Suprapubic skin (tissue), 4 donors: ENCODE data around the gene PLA2G4E. TPM values are rescaled to one million over a fixed set of nuclear protein-coding genes. Genes with fewer than 3 reads are reported as not detected.

Experiments used
- DNase-seq, 2 donors: peaks; one replicate each; pipeline ENCODE4 v3.0.0-alpha.2; 2019; ENCODE audit warnings: low spot score in 2 of 2
- H3K27ac ChIP-seq: fragments of 200-600 bp; sonication (generic); one replicate; pipeline ENCODE4 v1.5.1; 2019
- H3K27me3 ChIP-seq: fragments of 200-600 bp; sonication (generic); one replicate; pipeline ENCODE4 v1.5.1; 2019
- H3K36me3 ChIP-seq: fragments of 200-600 bp; sonication (generic); one replicate; pipeline ENCODE4 v1.5.1; 2019
- H3K4me1 ChIP-seq: fragments of 200-600 bp; sonication (generic); one replicate; pipeline ENCODE4 v1.5.1; 2019
- H3K4me3 ChIP-seq: fragments of 200-600 bp; sonication (generic); one replicate; pipeline ENCODE4 v1.5.1; 2019; ENCODE audit warnings: mild to moderate bottlenecking
- H3K9me3 ChIP-seq: fragments of 200-600 bp; sonication (generic); one replicate; pipeline ENCODE4 v1.5.1; 2019
- EP300 ChIP-seq: sonication (generic); formaldehyde crosslinking; IDR thresholded peaks from one replicate; pipeline ENCODE4 v1.6.1; 2017; ENCODE audit warnings: antibody characterized with exemption
- POLR2A ChIP-seq, 2 donors: fragments of 450-650 bp; IDR thresholded peaks; one replicate each; pipeline ENCODE4 v1.6.1; 2017; ENCODE audit warnings: antibody characterized with exemption in 2 of 2, mild to moderate bottlenecking in 2 of 2, moderate library complexity in 2 of 2
- POLR2AphosphoS5 ChIP-seq, 3 donors: sonication (generic); formaldehyde crosslinking; IDR thresholded peaks; one replicate each; pipeline ENCODE4 v1.6.1; 2017; ENCODE audit warnings: antibody characterized with exemption in 3 of 3
- WGBS: methylation state at CpG from one replicate; pipeline ENCODE4 v1.1.5; 2018; 5-methylcytosine and 5-hydroxymethylcytosine counted together
- total RNA-seq, 4 donors: library from RNA; depleted of rRNA; stranded (reverse); fragments of >200 nt; gene quantifications; one replicate each; pipeline ENCODE4 v1.1.0, GENCODE V29; 2016
- TF ChIP-seq, protein P1 (sequence below), 2 donors: fragments of 200-600 bp in 1 of 2; fragments of 450-650 bp in 1 of 2; sonication (generic) in 1 of 2; IDR thresholded peaks; one replicate each; pipeline ENCODE4 v1.5.1; 2016 to 2019; ENCODE audit warnings: antibody characterized with exemption in 2 of 2, mild to moderate bottlenecking in 1 of 2, moderate library complexity in 1 of 2

Gene PLA2G4E
- total RNA-seq, 4 donors from 2014 or later: 47.9 to 129 (median 60.9) TPM

DNA sequence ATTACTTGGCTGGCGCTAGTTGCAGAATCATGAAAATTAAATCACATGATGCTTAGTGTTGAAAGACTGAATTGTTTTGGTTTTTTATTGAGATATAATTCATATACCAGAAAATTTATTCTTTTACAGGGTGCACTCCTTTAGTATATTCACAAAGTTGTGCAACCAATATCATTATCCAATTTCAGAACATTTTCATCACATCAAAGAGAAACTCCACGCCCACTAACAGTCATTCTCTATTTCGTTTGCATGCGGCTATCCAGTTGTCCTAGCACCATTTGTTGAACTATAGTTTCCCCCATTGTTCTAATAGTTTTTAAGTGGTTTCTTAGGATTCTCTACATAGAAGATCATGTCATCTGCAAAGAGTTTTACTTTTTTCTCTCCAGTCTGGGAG, 52.1 kb downstream of the PLA2G4E start:
- Histone ChIP-seq H3K27me3 (no peaks in the 10 kb centered on the region), H3K36me3 (no peaks in the 10 kb centered on the region), H3K9me3 (no peaks in the 10 kb centered on the region), H3K4me3 (peak overlapping the region; percentile 9), H3K27ac (peak overlapping the region; percentile 45), H3K4me1 (peaks cover 69% of the 10 kb centered on the region)
- DNase-seq: no peak
- TF ChIP-seq EP300: no peak
- TF ChIP-seq POLR2A (IDR thresholded peaks at IDR 0.05): no peak
- TF ChIP-seq, protein P1, sequence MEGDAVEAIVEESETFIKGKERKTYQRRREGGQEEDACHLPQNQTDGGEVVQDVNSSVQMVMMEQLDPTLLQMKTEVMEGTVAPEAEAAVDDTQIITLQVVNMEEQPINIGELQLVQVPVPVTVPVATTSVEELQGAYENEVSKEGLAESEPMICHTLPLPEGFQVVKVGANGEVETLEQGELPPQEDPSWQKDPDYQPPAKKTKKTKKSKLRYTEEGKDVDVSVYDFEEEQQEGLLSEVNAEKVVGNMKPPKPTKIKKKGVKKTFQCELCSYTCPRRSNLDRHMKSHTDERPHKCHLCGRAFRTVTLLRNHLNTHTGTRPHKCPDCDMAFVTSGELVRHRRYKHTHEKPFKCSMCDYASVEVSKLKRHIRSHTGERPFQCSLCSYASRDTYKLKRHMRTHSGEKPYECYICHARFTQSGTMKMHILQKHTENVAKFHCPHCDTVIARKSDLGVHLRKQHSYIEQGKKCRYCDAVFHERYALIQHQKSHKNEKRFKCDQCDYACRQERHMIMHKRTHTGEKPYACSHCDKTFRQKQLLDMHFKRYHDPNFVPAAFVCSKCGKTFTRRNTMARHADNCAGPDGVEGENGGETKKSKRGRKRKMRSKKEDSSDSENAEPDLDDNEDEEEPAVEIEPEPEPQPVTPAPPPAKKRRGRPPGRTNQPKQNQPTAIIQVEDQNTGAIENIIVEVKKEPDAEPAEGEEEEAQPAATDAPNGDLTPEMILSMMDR (IDR thresholded peaks at IDR 0.05): no peak
- TF ChIP-seq POLR2AphosphoS5 (IDR thresholded peaks at IDR 0.05): no peak
- WGBS: 67% methylated on average over 4 of the region's 4 CpGs

DNA sequence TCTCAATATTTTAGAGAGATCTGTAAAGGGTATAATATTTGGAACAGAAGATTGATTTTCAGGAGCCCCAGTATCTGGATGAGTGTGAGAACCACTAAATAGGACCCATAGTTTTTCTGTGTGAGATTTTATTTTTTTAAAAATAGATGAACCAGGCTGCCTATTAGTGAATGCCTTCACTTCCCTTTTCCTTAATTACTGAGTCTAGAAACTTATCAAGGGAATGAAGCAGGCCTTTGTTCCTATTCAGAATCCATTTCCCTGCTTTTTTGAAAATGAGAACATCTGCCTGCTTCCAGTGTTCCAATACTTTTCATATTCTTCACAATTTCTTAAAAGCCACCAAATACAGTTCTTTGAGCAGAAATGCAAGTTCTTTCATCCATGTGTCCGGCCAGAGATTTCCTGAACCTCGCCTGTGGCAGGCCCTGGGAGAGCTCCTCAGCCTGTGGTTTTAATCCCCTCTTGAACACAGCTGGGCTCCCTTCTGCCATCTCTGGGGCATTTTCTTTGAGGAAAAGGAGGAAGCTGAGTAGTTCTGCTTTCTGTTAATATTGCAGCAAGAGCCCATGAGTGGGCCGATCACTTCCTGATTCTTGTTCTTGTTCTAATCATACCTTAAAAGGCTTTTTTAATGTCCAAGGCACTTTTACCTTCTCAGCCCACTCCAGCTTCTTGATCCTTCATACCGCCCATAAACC, 53.2 kb downstream of the PLA2G4E start:
- Histone ChIP-seq H3K4me3 (no peak overlapping the region), H3K9me3 (no peaks in the 10 kb centered on the region), H3K4me1 (peaks cover 61% of the 10 kb centered on the region), H3K27ac (peak overlapping the region; percentile 45), H3K36me3 (no peaks in the 10 kb centered on the region), H3K27me3 (no peaks in the 10 kb centered on the region)
- TF ChIP-seq, protein P1 (IDR thresholded peaks at IDR 0.05): no peak
- no peak for TF ChIP-seq POLR2A (IDR thresholded peaks at IDR 0.05)
- no peak for TF ChIP-seq EP300
- no peak for TF ChIP-seq POLR2AphosphoS5 (IDR thresholded peaks at IDR 0.05)
- peak; percentile 67 to 71 for DNase-seq
- WGBS: 55% methylated on average over 4 of the region's 4 CpGs

- no peaks in the 10 kb centered on the region for H3K27me3 ChIP-seq
- H3K27ac ChIP-seq: peak overlapping the region; percentile 45
- peak; percentile 28 to 44 for DNase-seq
- 99% methylated on average over 3 of the region's 3 CpGs for WGBS
- no peak overlapping the region for H3K4me3 ChIP-seq
- H3K9me3 ChIP-seq: no peaks in the 10 kb centered on the region
- no peak for TF ChIP-seq POLR2AphosphoS5 (IDR thresholded peaks at IDR 0.05)
- no peak for TF ChIP-seq EP300
- TF ChIP-seq POLR2A (IDR thresholded peaks at IDR 0.05): no peak
- TF ChIP-seq, protein P1 (IDR thresholded peaks at IDR 0.05): no peak
- H3K36me3 ChIP-seq: no peaks in the 10 kb centered on the region
- H3K4me1 ChIP-seq: peaks cover 61% of the 10 kb centered on the region
Measured at GRCh38 chr15:41966920-41967465, 53.8 kb downstream of the PLA2G4E start.

DNA sequence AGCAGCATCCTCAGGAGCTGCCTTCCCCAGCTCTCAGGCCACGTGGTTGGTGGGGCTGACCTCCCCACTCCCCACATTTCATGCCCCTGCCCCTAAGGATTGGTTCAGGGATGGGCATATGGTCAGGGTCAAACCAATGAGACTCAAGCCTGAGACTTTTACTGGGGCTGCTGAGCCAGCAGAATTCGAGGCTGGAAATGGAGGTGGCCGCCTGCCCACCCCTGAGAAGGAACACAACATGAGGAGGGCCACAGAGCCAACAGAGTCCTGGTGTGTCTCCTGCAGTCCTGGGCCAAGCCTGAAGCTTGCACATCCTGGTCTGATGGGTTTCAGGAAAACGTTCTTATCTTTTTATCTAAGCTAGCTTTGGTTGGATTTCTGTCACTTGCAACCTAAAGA, 54.4 kb downstream of the PLA2G4E start:
- no peak for TF ChIP-seq EP300
- TF ChIP-seq POLR2AphosphoS5 (IDR thresholded peaks at IDR 0.05): no peak
- TF ChIP-seq POLR2A (IDR thresholded peaks at IDR 0.05): no peak
- TF ChIP-seq, protein P1 (IDR thresholded peaks at IDR 0.05): no peak
- H3K4me1 ChIP-seq: peaks cover 60% of the 10 kb centered on the region
- H3K27me3 ChIP-seq: no peaks in the 10 kb centered on the region
- DNase-seq: peak; percentile 45 to 60
- no peaks in the 10 kb centered on the region for H3K36me3 ChIP-seq
- no peaks in the 10 kb centered on the region for H3K9me3 ChIP-seq
- peak overlapping the region; percentile 45 for H3K27ac ChIP-seq
- H3K4me3 ChIP-seq: no peak overlapping the region
- WGBS: 81% methylated on average over 4 of the region's 4 CpGs
